Stimulated activated naive CD4-positive, alpha-beta T cell (primary cell): Measurements from ENCODE around the gene TMEM92.

Experiments used
- DNase-seq, 6 experiments: peaks; one replicate each; lab custom pipeline; 2025; lab: John Stamatoyannopoulos, UW

Gene TMEM92

DNA sequence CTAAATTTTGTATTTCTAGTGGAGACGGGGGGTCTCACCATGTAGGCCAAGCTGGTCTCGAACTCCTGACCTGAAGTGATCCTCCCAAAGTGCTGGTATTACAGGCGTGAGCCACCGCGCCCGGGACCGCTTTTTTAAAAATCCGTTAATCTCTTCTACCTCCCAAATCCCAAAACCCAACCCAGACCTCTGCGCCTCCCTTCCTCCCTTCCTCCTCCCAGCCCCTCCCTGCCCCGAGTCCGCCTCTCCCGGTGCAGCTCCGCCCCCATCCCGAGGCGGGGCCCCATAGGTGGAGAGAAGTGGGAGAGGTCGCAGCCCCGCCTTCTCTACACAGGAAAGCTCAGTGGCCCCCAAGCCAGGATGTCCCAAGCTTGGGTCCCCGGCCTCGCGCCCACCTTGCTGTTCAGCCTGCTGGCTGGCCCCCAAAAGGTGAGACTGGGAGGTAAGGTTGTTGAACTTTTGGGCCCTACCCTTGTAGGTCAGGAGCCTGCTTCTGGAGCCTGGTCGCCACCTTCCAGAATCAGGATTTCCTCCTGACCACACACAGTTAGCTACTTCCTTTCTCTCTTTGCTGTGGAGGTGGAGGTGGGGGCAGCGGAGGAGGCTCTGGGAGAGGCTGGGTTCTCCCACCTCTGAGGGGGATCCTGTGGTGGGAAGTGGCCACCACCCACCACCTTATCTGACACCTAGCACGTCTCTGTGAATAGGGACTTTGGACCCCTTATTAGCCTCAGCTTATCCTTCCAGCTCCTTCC is at the start of gene TMEM92:
TMEM92 (plus strand) TSS at position 325 of the 755 bp plus-strand sequence; CDS start at position 361, 36 bp downstream.
- DNase-seq: no peak

DNA sequence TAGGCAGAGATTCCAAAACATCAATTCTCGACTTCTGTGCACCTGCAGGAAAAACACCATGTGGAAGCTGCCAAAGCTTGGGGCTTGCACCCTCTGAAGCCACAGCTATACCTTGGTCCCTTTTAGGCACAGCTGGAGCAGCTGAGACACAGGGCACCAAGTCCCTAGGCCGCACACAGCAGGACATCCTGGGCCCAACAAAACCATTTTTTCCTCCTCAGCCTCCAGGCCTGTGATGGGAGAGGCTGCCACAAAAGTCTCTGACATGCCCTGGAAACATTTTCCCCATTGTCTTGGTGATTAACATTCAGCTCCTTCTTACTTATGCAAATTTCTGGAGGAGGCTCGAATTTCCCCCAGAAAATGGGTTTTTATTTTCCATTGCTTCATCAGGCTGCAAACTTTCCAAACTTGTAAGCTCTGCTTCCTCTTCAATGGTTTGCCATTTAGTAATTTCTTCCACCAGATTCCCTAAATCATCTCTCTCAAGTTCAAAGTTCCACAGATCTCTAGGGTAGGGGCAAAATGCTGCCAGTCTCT is 48.5 kb upstream of the TMEM92 start:
- DNase-seq: no peak

DNA sequence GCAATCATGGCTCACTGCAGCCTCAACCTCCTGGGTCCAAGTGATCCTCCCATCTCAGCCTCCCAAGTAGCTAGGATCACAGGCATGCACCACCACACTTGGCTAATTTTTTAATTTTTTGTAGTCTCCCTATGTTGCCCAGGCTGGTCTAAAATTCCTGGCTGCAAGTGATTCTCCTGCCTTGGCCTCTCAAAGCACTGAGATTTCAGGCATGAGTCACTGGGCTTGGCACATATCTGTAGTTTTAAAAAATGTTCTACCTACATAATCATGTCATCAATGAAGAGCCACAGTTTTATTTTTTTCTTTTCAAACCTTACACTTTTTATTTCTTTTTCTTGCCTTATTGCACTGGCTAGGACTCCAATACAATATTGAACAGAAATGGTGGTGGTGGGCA is 39.7 kb upstream of the TMEM92 start:
- no peak for DNase-seq

- DNase-seq: no peak
Measured at GRCh38 chr17:50237901-50238300, 36.4 kb upstream of the TMEM92 start.

DNA sequence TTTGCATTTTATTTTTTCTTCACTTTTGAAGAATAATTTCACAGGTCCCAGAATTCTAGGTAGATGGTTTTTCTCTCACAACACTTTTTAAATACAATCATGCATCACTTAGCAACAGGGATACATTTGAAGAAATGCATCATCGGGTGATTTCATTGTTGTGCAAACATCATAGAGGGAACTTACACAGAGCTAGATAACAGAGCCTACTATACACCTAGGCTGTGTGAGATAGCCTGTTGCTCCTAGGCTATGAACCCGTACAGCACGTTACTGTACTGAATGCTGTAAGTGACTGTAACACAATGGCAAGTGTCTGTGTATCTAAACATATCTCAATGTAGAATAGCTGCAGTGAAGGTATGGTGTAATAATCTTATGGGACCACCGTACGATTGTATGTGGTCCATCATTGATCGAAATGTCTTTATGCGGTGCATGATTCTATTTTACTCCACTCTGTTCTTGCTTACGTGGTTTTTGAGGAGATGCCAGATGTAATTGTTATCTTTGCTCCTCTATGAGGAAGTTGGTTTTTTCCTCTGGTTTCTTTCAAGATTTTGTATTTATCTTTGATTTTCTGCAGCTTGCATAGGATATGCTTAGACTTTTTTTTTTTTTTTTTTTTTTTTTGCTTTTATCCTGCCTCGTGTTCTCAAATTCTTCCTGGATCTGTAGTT is 35.5 kb upstream of the TMEM92 start:
- DNase-seq: no peak

GRCh38 chr17:50239937-50240336 is 34.3 kb upstream of the TMEM92 start:
- DNase-seq: no peak

DNA sequence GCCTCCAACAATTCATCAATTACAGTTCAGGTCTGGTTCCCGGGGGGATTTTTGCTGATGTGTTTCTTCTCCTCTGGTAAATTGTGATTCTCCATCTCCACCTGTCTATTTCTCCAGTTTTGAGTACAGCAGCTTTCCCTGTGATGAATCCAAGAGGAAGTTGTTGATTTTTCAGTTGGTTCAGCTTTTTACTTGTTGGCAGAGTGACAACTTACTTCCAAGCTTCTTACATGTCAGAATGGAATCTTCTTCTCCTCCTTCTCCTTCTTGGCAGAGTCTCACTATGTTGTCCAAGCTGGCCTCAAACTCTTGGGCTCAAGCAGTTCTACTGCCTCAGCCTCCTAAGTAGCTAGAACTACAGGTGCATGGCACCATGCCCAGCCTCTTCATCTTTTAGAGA is 33.4 kb upstream of the TMEM92 start:
- DNase-seq: no peak

DNA sequence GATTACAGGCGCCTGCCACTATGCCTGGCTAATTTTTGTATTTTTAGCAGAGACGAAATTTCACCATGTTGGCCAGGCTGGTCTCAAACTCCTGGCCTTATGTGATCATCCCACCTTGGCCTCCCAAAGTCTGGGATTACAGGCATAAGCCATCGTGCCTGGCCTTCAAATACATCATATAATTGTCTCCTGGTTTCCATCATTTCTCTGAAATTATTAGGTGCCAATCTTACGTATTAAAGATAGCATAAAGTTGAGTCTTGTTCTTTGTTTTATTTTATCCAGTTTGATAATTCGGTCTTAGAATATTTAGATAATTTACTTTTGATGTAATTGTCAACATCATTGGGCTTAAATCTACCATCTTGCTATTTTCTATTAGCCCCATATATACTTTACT is 32.8 kb upstream of the TMEM92 start:
- DNase-seq: no peak

DNA sequence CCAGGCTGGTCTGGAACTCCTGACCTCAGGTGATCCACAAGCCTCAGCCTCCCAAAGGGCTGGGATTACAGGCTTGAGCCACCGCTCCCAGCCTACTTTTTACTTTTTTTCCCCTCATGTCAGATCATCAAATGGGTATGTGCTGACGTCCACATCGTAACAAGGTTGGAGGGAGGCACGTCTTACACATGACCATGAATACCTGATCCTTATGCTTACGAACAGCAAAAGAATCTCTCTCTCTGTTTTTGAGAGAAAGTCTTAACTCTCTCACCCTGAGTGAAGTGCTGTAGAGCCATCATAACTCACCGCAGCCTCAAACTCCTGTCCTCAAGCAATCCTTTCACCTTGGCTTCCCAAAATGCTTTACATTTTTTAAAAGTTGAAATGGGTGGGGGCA is 29.5 kb upstream of the TMEM92 start:
- no peak for DNase-seq

- no peak for DNase-seq
Measured at GRCh38 chr17:50248255-50248654, 26.0 kb upstream of the TMEM92 start.

DNA sequence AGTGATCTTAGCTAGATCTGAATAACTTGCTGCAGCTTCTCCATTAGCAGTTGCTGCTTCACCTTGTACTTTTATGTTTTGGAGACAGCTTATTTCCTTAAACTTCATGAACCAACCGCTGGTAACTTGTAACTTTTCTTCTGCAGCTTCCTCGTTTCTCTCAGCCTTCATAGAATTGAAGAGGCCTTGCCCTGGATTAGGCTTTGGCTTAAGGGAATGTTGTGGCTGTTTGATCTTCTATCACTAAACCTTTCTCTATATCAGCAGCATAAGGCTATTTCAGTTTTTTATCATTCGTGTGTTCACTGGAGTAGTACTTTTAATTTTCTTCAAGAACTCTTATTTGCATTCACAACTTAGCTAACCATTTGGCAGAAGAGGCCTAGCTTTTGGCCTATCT is 21.5 kb upstream of the TMEM92 start:
- no peak for DNase-seq

DNA sequence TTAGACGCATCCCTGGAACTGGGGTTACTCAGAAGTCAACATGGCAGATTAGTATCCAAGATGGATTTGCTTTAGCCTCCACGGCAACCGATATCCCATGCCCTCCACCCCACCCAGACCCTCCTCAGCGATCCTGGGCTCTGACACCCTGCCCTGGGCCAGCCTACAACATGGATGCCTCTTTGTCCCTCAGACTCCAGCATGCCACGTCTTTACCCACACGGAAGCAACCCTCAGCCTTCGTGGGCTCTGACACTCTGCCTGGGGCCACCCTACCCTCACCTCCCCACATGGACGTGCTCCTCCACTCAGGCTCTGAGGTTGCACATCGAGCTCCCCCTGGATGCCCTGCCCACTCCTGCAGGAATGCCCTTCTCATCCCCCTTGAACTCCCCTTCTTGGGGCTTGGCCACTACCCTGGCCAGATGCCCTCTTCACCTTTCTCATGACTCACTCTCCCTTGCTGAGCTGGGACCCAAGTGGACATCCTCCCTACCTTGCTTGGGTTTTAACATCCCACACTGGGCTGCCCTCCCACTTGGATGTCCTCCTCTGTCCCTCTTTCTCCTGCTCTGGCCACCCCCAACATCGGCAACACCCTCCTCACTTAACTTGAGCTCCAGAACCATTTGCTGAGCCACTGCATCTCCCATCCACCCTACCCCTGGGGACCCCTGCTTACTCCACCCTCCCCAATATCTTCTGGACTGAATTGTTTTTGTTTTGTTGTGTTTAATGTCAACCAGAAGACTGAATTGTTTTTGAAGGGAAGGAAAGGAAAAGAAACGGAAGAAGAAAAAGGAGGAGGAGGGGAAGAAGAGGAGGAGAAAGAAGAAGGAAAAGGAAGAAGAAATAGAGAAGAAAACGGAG is 18.3 kb upstream of the TMEM92 start:
- DNase-seq: no peak

DNA sequence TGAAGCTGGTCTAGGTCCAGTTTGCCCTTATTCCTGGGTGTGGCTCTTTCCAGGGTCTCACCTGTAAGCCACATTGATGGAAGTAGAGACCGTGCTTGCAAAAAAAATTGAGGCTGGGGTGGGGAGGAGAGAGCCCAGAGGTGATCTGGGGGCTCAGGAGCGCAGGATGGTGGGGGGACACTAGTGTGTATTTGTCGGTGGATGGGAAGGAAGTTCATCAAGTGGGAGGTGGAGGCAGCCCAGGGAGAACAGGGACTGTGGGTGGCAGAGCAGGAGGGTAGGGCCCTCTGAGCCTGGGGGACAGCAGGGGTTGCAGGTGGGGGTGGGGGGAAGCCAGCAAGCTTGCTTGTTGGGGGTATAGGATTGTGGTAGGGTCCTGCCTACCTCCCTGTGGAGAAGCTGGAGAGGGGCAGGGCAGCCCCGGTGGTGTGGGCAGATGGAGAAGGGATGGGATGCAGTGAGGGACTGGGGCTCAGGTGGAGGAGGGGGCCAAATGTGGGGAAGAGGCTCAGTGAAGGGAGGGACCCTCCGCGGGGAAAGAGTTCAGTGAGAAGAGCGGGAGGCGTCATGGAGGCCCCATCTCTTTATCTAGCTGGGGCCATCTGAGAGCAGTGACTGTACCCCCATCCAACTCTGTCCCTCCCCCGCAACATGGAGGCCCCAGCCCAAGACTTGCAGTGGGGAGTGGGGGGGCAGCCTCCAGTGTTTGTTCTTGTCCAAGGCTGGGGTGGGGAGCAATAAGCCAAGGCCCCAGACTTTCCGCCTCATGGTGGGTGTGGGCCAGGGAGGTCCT is 17.2 kb upstream of the TMEM92 start:
- DNase-seq: no peak

GRCh38 chr17:50257676-50258224 is 16.5 kb upstream of the TMEM92 start:
- no peak for DNase-seq

GRCh38 chr17:50258647-50259476 is 15.4 kb upstream of the TMEM92 start:
- DNase-seq: no peak

DNA sequence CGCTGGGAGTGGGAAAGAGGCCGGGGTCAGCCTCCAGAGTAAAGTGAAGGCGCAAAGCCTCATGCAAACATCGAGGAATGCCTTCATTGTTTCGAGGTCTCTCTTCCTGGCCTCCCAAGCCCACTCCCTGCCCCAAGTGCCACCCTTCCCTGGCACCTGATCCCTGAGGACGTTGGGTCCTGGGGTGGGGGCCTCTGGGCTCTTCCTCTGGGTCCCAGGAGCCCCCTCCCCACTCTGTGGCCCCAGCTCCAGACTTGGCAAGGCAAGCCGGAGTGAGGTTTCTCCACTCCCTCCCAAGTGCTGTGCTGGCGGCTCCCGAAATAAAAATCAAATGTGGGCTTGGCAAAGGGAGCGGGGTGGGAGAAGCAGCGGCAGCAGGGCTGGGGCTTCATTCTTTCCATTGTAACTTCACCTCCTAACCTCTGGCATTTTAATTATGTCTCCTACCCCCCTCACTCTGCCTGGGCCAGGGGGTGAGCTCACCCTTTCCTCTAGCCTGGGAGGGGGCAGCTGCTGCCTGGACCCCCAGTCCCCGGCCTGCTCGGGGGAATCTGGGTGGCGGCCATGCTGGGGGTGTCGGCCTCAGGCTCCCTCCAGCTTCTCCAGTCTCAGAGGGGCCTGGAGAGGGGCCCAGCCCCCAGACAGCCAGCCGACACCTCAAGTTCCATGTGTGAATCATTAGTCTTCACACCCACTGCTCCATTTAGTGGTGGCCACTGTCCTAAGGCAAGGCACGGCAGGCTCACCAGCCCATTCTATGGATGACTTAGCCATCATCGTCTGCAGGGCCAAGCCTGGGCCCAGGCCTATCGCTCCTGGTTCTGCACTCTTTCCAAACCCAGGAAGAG is 14.6 kb upstream of the TMEM92 start:
- no peak for DNase-seq

DNA sequence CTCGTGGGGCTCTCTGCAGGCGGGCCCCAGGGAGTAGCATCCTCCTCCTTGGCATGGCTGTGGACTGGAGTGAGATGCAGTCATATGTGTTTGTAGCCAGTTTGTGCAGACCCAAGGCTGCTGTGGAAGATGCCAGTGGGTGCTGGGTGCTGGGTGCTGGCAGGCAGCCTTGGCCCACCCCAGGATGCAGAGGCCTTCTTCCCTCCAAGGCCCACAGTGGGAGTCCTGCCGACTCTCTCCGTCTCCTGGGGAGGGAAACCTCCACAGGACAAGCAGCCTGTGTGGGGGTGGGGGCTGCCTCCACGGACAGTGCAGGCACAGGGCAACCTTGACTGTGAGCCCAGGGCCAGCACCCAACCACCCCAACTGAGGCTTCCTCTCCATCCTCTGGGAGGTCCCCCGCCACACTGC is 13.8 kb upstream of the TMEM92 start:
- no peak for DNase-seq

DNA sequence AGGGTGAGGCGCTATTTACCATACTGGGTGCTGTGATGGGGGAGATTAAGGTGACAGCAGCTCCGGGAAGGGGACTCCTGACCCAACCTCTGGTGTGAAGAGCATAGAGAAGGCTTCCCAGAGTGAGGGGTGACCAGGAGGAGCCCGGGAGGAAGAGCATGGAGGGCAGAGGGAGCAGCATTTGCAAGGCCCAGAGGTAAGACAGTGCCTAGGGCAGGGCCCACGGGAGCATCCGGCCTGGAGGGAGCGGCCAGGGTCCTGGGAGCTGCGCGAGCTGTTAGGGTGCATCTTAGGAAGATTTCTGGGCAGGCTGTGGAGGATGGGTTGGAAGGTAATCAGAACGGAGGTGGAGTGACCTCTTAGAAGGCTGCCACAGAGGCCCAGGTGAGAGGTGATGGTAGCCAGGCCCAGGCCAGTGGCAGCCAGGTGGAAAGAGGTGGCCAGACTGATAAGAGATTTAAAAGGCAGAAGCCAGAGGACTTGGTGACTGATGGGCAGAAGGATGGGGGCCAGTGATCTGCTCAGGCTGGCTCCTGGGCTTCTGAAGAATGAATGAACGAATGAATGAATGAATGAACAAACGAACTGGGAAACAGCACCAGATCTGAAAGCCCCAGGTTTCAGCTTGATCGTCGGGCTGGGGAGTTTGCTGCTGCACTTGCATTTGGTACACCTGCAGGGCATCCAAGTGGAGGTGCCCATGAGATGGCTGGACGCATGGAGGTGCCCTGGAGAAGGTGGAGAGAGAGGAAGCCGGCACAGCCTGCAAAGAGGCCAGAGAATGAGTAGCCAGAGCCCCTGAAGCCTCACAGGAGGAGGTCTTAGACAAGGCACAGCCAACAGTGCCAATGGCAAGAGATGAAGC is 13.0 kb upstream of the TMEM92 start:
- DNase-seq: no peak
